ENCODE results near the gene ITGBL1.
A peak's percentile ranks its signal among the peaks of the same experiment; 100 is the strongest.

- TF ChIP-seq, protein P1, sequence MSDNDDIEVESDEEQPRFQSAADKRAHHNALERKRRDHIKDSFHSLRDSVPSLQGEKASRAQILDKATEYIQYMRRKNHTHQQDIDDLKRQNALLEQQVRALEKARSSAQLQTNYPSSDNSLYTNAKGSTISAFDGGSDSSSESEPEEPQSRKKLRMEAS (IDR thresholded peaks at IDR 0.05; ENCODE audit: low read depth, low read length): peak; percentile 89
- TF ChIP-seq, protein P2, sequence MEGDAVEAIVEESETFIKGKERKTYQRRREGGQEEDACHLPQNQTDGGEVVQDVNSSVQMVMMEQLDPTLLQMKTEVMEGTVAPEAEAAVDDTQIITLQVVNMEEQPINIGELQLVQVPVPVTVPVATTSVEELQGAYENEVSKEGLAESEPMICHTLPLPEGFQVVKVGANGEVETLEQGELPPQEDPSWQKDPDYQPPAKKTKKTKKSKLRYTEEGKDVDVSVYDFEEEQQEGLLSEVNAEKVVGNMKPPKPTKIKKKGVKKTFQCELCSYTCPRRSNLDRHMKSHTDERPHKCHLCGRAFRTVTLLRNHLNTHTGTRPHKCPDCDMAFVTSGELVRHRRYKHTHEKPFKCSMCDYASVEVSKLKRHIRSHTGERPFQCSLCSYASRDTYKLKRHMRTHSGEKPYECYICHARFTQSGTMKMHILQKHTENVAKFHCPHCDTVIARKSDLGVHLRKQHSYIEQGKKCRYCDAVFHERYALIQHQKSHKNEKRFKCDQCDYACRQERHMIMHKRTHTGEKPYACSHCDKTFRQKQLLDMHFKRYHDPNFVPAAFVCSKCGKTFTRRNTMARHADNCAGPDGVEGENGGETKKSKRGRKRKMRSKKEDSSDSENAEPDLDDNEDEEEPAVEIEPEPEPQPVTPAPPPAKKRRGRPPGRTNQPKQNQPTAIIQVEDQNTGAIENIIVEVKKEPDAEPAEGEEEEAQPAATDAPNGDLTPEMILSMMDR (IDR thresholded peaks at IDR 0.05; ENCODE audit: low read depth, low read length): no peak
- no peak for TF ChIP-seq POLR2A (IDR thresholded peaks at IDR 0.05; ENCODE audit: extremely low read depth, insufficient read length)
- TF ChIP-seq MYC (IDR thresholded peaks at IDR 0.05; ENCODE audit: low read depth, low read length): peak; percentile 94
These were observed 254.2 kb downstream of the ITGBL1 start for GRCh38 chr13:101706651-101707050.
